ENCODE results near the gene TEX54.

Gene TEX54

DNA sequence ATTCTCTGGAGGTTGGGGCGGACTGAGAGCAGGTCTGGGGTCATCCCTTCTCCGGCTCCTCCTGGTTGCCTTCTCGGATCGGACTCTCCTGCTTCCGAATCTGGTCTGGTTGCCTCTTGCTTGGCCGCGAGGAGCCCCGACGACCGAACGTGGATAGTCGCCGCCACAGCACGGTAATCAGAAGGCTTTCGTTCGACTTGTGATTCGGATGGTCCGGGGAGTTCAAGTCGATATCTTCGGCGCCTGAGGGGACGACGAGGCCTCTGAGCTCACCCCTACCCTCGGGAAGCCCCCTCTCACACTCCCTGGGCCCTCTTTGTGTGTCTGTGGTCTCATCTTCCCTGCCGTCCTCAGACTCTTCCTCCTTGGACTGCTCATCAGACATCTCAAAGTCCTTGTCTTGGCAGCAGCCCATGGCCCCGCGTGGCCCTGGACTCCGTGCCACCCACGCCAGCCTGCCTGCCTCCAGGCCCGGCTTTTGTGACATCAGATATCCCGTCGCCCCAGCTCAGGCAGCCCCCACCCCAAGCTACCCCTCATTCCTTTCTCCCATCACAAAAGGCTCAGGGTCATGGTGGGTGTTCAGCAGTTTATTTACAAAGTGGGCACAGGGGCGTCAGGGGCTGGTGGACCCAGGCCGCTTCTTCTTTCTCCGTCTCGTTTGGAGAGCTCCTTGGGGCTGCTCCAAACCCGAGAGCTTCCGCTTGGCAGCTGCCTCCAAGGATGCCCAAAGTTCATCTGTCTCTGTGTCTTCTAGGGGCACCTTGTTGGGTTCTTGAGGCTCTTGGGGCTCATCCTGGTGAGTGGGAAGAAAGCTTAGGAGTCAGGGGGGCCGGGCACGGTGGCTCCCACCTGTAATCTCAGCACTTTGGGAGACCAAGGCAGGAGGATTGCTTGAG is at the start of gene TEX54:
TEX54 (minus strand) TSS at position 506 of the 899 bp plus-strand sequence.
- peaks cover 25 to 27% of the 10 kb centered on the region in 2 experiments for H3K4me1 ChIP-seq (ENCODE audit: control insufficient read depth in 1 of 2, insufficient read depth in 1 of 2, low read depth in 1 of 2, low read length in 1 of 2)
- H3K27me3 ChIP-seq = no peaks in the 10 kb centered on the region
- peak within 1 kb of the TSS; percentile 97 for H3K27ac ChIP-seq
- H3K36me3 ChIP-seq = peaks cover 15% of the 10 kb centered on the region
- no peak for TF ChIP-seq CTCF (IDR thresholded peaks at IDR 0.05)
- peak within 1 kb of the TSS; percentile 77 to 97 for H3K4me3 ChIP-seq (ENCODE audit: low read depth in 1 of 2, low read length in 1 of 2)
- no peaks in the 10 kb centered on the region for H3K9me3 ChIP-seq

DNA sequence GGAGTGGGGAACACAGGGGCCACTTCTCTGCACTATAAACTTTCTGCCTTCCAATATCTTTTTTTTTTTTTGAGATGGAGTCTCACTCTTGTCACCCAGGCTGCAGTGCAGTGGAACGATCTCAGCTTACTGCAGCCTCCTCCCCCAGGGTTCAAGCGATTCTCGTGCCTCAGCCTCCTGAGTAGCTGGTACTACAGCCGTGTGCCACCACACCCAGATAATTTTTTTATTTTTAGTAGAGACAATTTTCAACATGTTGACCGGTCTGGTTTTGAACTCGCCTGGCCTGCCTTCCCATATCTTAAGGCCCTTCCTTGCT is 49.7 kb upstream of the TEX54 start:
- Histone ChIP-seq H3K27ac (peak overlapping the region; percentile 89), H3K36me3 (peaks cover 41% of the 10 kb centered on the region), H3K4me1 (ENCODE audit: control insufficient read depth in 1 of 2, insufficient read depth in 1 of 2, low read depth in 1 of 2, low read length in 1 of 2) (peaks cover 24 to 28% of the 10 kb centered on the region in 2 experiments), H3K27me3 (no peaks in the 10 kb centered on the region), H3K9me3 (no peaks in the 10 kb centered on the region), H3K4me3 (ENCODE audit: low read depth in 1 of 2, low read length in 1 of 2) (peak overlapping the region; percentile 76 to 90)
- TF ChIP-seq CTCF (IDR thresholded peaks at IDR 0.05) = no peak

DNA sequence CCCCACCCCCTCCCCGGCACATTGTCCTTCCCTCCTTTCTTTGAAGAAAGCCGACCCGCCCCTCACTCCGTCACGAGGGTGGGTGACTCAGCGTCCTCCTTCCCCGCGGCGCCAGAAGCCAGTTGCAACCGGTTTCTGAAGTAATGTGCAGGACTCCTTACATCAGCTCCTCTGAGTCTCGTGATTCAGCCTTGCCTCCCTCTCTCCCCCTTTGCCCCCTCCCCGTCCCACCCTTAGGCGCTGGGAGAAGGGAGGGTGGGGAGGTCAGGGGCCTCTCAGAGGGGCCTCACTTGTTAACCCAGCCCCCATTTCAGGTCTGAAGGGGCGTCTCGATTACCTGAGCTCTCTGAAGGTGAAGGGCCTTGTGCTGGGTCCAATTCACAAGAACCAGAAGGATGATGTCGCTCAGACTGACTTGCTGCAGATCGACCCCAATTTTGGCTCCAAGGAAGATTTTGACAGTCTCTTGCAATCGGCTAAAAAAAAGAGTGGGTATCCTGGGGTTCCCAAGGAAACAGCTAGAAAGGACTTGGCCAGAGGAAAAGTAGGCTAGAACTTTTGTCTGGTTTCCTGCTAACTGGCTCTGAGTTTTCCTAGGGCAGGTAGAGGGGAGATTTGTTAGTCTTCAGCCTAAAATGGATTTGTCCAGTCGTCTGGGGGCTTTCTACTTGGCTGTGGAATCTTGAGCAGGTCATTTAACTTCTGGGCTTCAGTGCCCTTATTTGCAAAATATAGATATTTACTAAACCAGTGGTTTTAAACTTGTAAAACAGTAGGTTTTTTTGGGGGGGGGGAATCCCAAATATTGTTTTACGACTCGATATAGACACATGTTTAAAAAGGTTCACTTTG is 49.2 kb upstream of the TEX54 start:
- peak; percentile 61 for TF ChIP-seq CTCF (IDR thresholded peaks at IDR 0.05)
- H3K4me1 ChIP-seq (ENCODE audit: control insufficient read depth in 1 of 2, insufficient read depth in 1 of 2, low read depth in 1 of 2, low read length in 1 of 2) = peaks cover 24 to 28% of the 10 kb centered on the region in 2 experiments
- peaks cover 35% of the 10 kb centered on the region for H3K36me3 ChIP-seq
- H3K27ac ChIP-seq = peak overlapping the region; percentile 89
- H3K9me3 ChIP-seq = no peaks in the 10 kb centered on the region
- no peaks in the 10 kb centered on the region for H3K27me3 ChIP-seq
- peak overlapping the region; percentile 76 to 90 for H3K4me3 ChIP-seq (ENCODE audit: low read depth in 1 of 2, low read length in 1 of 2)

GRCh38 chr11:62880803-62881578 is 48.4 kb upstream of the TEX54 start, which contains the start of gene SLC3A2:
Gene SLC3A2 (plus strand): TSS chr11:62880896. CDS start chr11:62881024, 128 bp downstream.
- Histone ChIP-seq H3K9me3 (no peaks in the 10 kb centered on the region), H3K4me1 (ENCODE audit: control insufficient read depth in 1 of 2, insufficient read depth in 1 of 2, low read depth in 1 of 2, low read length in 1 of 2) (peaks cover 24 to 28% of the 10 kb centered on the region in 2 experiments), H3K36me3 (peaks cover 27% of the 10 kb centered on the region), H3K27me3 (no peaks in the 10 kb centered on the region), H3K27ac (peak within 1 kb of the TSS; percentile 89), H3K4me3 (ENCODE audit: low read depth in 1 of 2, low read length in 1 of 2) (peak within 1 kb of the TSS; percentile 76 to 90)
- peak; percentile 89 for TF ChIP-seq CTCF (IDR thresholded peaks at IDR 0.05)

DNA sequence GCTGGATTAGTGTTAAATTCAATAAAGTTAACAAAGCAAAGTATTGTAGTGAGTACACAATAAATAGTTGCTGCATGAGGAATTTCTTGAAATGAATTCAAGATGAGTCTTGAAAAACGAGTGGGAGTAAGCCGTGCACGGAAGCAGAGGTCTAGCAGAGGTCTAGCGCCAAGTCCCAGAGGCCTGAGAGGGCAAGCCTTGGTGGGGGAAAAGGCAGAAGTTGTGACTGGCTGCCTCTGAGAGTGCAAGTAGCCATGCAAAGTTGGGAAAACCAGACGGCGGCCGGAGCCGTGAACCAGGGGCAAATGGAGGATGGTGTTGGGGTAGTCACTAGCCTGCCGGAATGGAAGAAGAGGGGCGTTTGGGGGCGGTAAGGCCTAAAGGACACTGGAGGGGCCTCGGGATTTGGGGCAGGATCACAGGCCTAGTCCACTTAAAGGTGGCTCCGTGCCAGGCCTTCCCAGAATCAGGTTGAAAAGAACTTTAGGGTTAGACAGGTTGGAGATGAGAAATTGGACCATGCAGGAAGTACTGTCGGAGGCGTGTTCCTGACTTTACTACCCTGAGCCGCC is 47.7 kb upstream of the TEX54 start:
- TF ChIP-seq CTCF (IDR thresholded peaks at IDR 0.05) = no peak
- Histone ChIP-seq H3K4me3 (ENCODE audit: low read depth in 1 of 2, low read length in 1 of 2) (peak overlapping the region; percentile 76 to 90), H3K27ac (peak overlapping the region; percentile 89), H3K36me3 (peaks cover 20% of the 10 kb centered on the region), H3K9me3 (no peaks in the 10 kb centered on the region), H3K27me3 (no peaks in the 10 kb centered on the region), H3K4me1 (ENCODE audit: control insufficient read depth in 1 of 2, insufficient read depth in 1 of 2, low read depth in 1 of 2, low read length in 1 of 2) (peaks cover 24 to 28% of the 10 kb centered on the region in 2 experiments)

Data from neutrophil (primary cell).